Keratinocyte (primary cell): ENCODE measurements around the gene SORL1. TPM values are rescaled to one million over a fixed set of nuclear protein-coding genes. Genes with fewer than 3 reads are reported as not detected.
"Not testable (repeated sequence)": the region's sequence is repeated elsewhere in the genome, so short reads cannot be mapped to it uniquely, and the experiment has no call there.

Experiments used
- DNase-seq: peaks from one replicate; pipeline ENCODE4 v3.0.0-alpha.2; 2011; ENCODE audit warnings: low read depth, missing footprints, low spot score
- FAIRE-seq: peaks from 2 replicates; lab custom pipeline; 2011; peaks lifted over from hg19 to GRCh38; lab: Jason Lieb, UNC
- H2AFZ ChIP-seq: 2 replicates; pipeline ENCODE4 v1.6.0; 2012; ENCODE audit warnings: low read length, control low read depth, inconsistent platforms; ENCODE audit not compliant: control insufficient read depth
- H3K27ac ChIP-seq: 2 replicates; pipeline ENCODE4 v1.5.1; 2011; ENCODE audit warnings: low read length; ENCODE audit not compliant: control insufficient read depth, insufficient read depth
- H3K27me3 ChIP-seq: 3 replicates; pipeline ENCODE4 v1.6.0; 2011; ENCODE audit warnings: low read length; ENCODE audit not compliant: control insufficient read depth, insufficient read depth; ENCODE audit errors: extremely low read depth
- H3K36me3 ChIP-seq, 2 experiments: 2 replicates in 1 of 2; 3 replicates in 1 of 2; pipeline ENCODE4 v1.5.1; 2011; ENCODE audit warnings: low read length in 2 of 2, mild to moderate bottlenecking in 1 of 2; ENCODE audit not compliant: control insufficient read depth in 2 of 2, insufficient read depth in 2 of 2; ENCODE audit errors: extremely low read depth in 1 of 2
- H3K4me1 ChIP-seq: 3 replicates; pipeline ENCODE4 v1.5.1; 2011; ENCODE audit warnings: low read length; ENCODE audit not compliant: control insufficient read depth, insufficient read depth; ENCODE audit errors: extremely low read depth
- H3K4me2 ChIP-seq: 3 replicates; pipeline ENCODE4 v1.6.0; 2011; ENCODE audit warnings: low read depth, low read length; ENCODE audit not compliant: control insufficient read depth, insufficient read depth; ENCODE audit errors: extremely low read depth
- H3K4me3 ChIP-seq, 3 experiments: fragments of 200-600 bp in 1 of 3; sonication (generic) in 1 of 3; 2 replicates in 2 of 3; 3 replicates in 1 of 3; pipeline ENCODE4 v1.5.1; 2011 to 2016; ENCODE audit warnings: low read length in 3 of 3, mild to moderate bottlenecking in 3 of 3, control low read depth in 2 of 3, inconsistent platforms in 1 of 3, low read depth in 1 of 3, mixed read lengths in 1 of 3, mixed run types in 1 of 3, moderate library complexity in 1 of 3; ENCODE audit not compliant: control insufficient read depth in 2 of 3, insufficient read depth in 2 of 3; ENCODE audit errors: extremely low read depth in 1 of 3
- H3K79me2 ChIP-seq: 2 replicates; pipeline ENCODE4 v1.6.0; 2012; ENCODE audit warnings: low read length; ENCODE audit not compliant: control insufficient read depth, insufficient read depth
- H3K9ac ChIP-seq: 3 replicates; pipeline ENCODE4 v1.6.0; 2011; ENCODE audit warnings: low read length; ENCODE audit not compliant: control insufficient read depth, insufficient read depth; ENCODE audit errors: extremely low read depth
- H3K9me1 ChIP-seq: 3 replicates; pipeline ENCODE4 v1.6.0; 2011; ENCODE audit warnings: low read length; ENCODE audit not compliant: control insufficient read depth, insufficient read depth; ENCODE audit errors: extremely low read depth
- H3K9me3 ChIP-seq: 2 replicates; pipeline ENCODE4 v1.5.1; 2012; ENCODE audit warnings: low read depth, low read length; ENCODE audit not compliant: control insufficient read depth
- H4K20me1 ChIP-seq: 3 replicates; pipeline ENCODE4 v1.6.0; 2011; ENCODE audit warnings: low read length; ENCODE audit not compliant: control insufficient read depth, insufficient read depth; ENCODE audit errors: extremely low read depth
- EZH2 ChIP-seq: IDR thresholded peaks from one replicate; pipeline ENCODE4 v1.6.1; 2012; ENCODE audit warnings: inconsistent platforms, mild to moderate bottlenecking, low read length, moderate library complexity
- dilution Hi-C: fragments of 300-500 bp; cut with MboI; formaldehyde crosslinking; loops from one replicate; pipeline ENCODE4 v1.7.0; 2020; ENCODE audit warnings: low sequenced_read_pairs; ENCODE audit not compliant: extremely low pct_ligation_motif_present
- polyA plus RNA-seq, 5 experiments: library from polyadenylated mRNA; depleted of rRNA in 3 of 5; stranded (reverse) in 3 of 5; stranded (forward) in 1 of 5; unstranded in 1 of 5; fragments of >200 nt; gene quantifications; 1 replicate in 1 of 5; 2 replicates in 3 of 5; 3 replicates in 1 of 5; pipeline versions ENCODE4 v1.2.1 to v1.2.3, GENCODE V29; 2011 to 2012; ENCODE audit warnings: missing spikeins in 2 of 5, low read depth in 1 of 5, low replicate concordance in 1 of 5
- TF ChIP-seq, protein P1 (sequence below), 3 experiments: IDR thresholded peaks in 1 of 3; conservative IDR thresholded peaks in 1 of 3; optimal IDR thresholded peaks in 1 of 3; 2 replicates in 2 of 3; 3 replicates in 1 of 3; pipeline versions ENCODE3 to v1.5.1; 2011; ENCODE audit warnings: low read length in 3 of 3, mild to moderate bottlenecking in 3 of 3, moderate library complexity in 2 of 3, control low read depth in 1 of 3, inconsistent platforms in 1 of 3; ENCODE audit not compliant: insufficient read depth in 2 of 3; ENCODE audit errors: extremely low read depth in 1 of 3

Gene SORL1
- polyA plus RNA-seq, 1 donor (not counting 4 experiments of a cell fraction or from before 2014, with no cell fraction given) = 38.9 TPM

GRCh38 chr11:121500717-121501116, 48.6 kb downstream of the SORL1 start:
- no peaks in the 10 kb centered on the region for H3K4me1 ChIP-seq
- no peaks in the 10 kb centered on the region for H4K20me1 ChIP-seq
- H3K9ac ChIP-seq = no peak overlapping the region
- no peak overlapping the region for H3K27ac ChIP-seq
- H2AFZ ChIP-seq = no peak overlapping the region
- no peak for FAIRE-seq
- H3K4me2 ChIP-seq = no peak overlapping the region
- dilution Hi-C loops = no loop called here
- H3K9me1 ChIP-seq = no peaks in the 10 kb centered on the region
- DNase-seq = no peak
- TF ChIP-seq, protein P1, sequence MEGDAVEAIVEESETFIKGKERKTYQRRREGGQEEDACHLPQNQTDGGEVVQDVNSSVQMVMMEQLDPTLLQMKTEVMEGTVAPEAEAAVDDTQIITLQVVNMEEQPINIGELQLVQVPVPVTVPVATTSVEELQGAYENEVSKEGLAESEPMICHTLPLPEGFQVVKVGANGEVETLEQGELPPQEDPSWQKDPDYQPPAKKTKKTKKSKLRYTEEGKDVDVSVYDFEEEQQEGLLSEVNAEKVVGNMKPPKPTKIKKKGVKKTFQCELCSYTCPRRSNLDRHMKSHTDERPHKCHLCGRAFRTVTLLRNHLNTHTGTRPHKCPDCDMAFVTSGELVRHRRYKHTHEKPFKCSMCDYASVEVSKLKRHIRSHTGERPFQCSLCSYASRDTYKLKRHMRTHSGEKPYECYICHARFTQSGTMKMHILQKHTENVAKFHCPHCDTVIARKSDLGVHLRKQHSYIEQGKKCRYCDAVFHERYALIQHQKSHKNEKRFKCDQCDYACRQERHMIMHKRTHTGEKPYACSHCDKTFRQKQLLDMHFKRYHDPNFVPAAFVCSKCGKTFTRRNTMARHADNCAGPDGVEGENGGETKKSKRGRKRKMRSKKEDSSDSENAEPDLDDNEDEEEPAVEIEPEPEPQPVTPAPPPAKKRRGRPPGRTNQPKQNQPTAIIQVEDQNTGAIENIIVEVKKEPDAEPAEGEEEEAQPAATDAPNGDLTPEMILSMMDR (optimal IDR thresholded peaks at IDR 0.05 in 1 of 3, IDR thresholded peaks at IDR 0.05 in 1 of 3, conservative IDR thresholded peaks at IDR 0.05 in 1 of 3; ENCODE audit: extremely low read depth in 1 of 3, insufficient read depth in 2 of 3, low read length in 3 of 3) = no peak
- no peak for TF ChIP-seq EZH2
- H3K9me3 ChIP-seq = no peaks in the 10 kb centered on the region
- H3K79me2 ChIP-seq = no peaks in the 10 kb centered on the region
- no peaks in the 10 kb centered on the region for H3K27me3 ChIP-seq
- H3K4me3 ChIP-seq = no peak overlapping the region
- peaks cover 0 to 7% of the 10 kb centered on the region in 2 experiments for H3K36me3 ChIP-seq

DNA sequence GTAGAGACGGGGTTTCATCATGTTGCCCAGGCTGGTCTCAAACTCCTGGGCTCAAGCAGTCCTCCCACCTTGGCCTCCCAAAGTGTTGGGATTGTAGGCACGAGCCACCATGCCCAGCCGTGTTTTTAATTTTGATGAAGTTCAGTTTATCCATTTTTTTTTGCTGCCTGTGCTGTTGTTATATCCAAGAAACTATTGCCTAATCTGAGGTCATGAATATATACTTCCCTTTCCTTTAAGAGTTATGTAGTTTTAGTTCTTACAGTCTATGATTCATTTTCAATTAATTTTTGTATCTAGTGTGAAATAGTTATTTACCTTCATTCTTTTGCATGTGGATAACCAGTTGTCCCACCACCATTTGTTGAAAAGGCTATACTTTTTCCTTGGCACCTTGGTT, 50.9 kb downstream of the SORL1 start:
- H3K4me2 ChIP-seq = no peak overlapping the region
- H2AFZ ChIP-seq = no peak overlapping the region
- DNase-seq (no peak), FAIRE-seq (no peak)
- TF ChIP-seq, protein P1 (optimal IDR thresholded peaks at IDR 0.05 in 1 of 3, IDR thresholded peaks at IDR 0.05 in 1 of 3, conservative IDR thresholded peaks at IDR 0.05 in 1 of 3; ENCODE audit: extremely low read depth in 1 of 3, insufficient read depth in 2 of 3, low read length in 3 of 3) = no peak
- TF ChIP-seq EZH2 = no peak
- no peaks in the 10 kb centered on the region for H4K20me1 ChIP-seq
- H3K36me3 ChIP-seq = peaks cover 0 to 6% of the 10 kb centered on the region in 2 experiments
- no peaks in the 10 kb centered on the region for H3K27me3 ChIP-seq
- dilution Hi-C loops = no loop called here
- no peak overlapping the region for H3K27ac ChIP-seq
- H3K9me3 ChIP-seq = peaks cover 1% of the 10 kb centered on the region
- no peak overlapping the region for H3K9ac ChIP-seq
- H3K4me1 ChIP-seq = no peaks in the 10 kb centered on the region
- no peaks in the 10 kb centered on the region for H3K79me2 ChIP-seq
- no peaks in the 10 kb centered on the region for H3K9me1 ChIP-seq
- no peak overlapping the region for H3K4me3 ChIP-seq

DNA sequence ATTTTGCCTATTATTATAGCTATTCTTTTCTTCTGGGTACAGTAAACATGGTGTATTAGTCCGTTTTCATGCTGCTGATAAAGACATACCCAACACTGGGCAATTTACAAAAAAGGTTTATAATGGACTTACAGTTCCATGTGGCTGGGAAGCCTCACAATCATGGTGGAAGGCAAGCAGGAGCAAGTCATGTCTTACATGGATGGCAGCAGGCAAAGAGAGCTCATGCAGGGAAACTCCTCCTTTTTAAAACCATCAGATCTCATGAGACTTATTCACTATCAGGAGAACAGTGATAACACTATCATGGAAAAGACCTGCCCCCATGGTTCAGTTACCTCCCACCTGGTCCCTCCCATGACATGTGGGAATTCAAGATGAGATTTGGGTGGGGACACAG, 54.1 kb downstream of the SORL1 start:
- H4K20me1 ChIP-seq, FAIRE-seq: not testable (repeated sequence)

More for the DNA sequence above, 54.1 kb downstream of the SORL1 start:
- H3K4me1 ChIP-seq, H2AFZ ChIP-seq, H3K9me1 ChIP-seq, H3K36me3 ChIP-seq, H3K4me3 ChIP-seq, DNase-seq, H3K27ac ChIP-seq, H3K9me3 ChIP-seq, H3K9ac ChIP-seq, dilution Hi-C loops, H3K27me3 ChIP-seq, H3K4me2 ChIP-seq, H3K79me2 ChIP-seq: not testable (repeated sequence)
